OCI-LY1 (cell line): ENCODE data around the gene HIP1R.

Source experiments
- H2AFZ ChIP-seq: fragments of 200-600 bp; sonication (generic), shearing (Covaris generic); 2 replicates; pipeline ENCODE4 v1.6.0; 2014; ENCODE audit warnings: antibody characterized with exemption, mild to moderate bottlenecking, low read length
- H3F3A ChIP-seq: fragments of 200-600 bp; sonication (generic), shearing (Covaris generic); 2 replicates; pipeline ENCODE4 v1.6.0; 2014; ENCODE audit warnings: mild to moderate bottlenecking, antibody characterized with exemption, low read length, moderate library complexity; ENCODE audit not compliant: insufficient read depth
- H3K27ac ChIP-seq: fragments of 200-600 bp; sonication (generic); 2 replicates; pipeline ENCODE4 v1.5.1; 2014; ENCODE audit warnings: low read length, mixed run types, mild to moderate bottlenecking, low read depth; ENCODE audit not compliant: poor library complexity, severe bottlenecking
- H3K27me3 ChIP-seq: fragments of 200-600 bp; sonication (generic); 2 replicates; pipeline ENCODE4 v1.6.0; 2014; ENCODE audit warnings: antibody characterized with exemption, mild to moderate bottlenecking, low read length, moderate library complexity; ENCODE audit not compliant: insufficient read depth
- H3K36me3 ChIP-seq: fragments of 200-600 bp; sonication (generic); 2 replicates; pipeline ENCODE4 v1.6.1; 2014; ENCODE audit warnings: mild to moderate bottlenecking, antibody characterized with exemption, low read length, moderate library complexity, mixed read lengths; ENCODE audit not compliant: insufficient read depth
- H3K4me1 ChIP-seq: fragments of 200-600 bp; sonication (generic); 2 replicates; pipeline ENCODE4 v1.5.1; 2014; ENCODE audit warnings: mild to moderate bottlenecking, low read length, moderate library complexity; ENCODE audit not compliant: insufficient read depth, severe bottlenecking
- H3K4me2 ChIP-seq: fragments of 200-600 bp; sonication (generic), shearing (Covaris generic); 2 replicates; pipeline ENCODE4 v1.6.1; 2014; ENCODE audit warnings: low read length
- H3K4me3 ChIP-seq: fragments of 200-600 bp; sonication (generic); 2 replicates; pipeline ENCODE4 v1.5.1; 2014; ENCODE audit warnings: low read length, low read depth, mild to moderate bottlenecking, mixed read lengths; ENCODE audit not compliant: poor library complexity, severe bottlenecking
- H3K79me2 ChIP-seq: fragments of 200-600 bp; shearing (Covaris generic); 2 replicates; pipeline ENCODE4 v1.6.1; 2016; ENCODE audit warnings: mixed run types, low read length, mixed read lengths; ENCODE audit not compliant: insufficient read depth
- H3K9ac ChIP-seq: fragments of 200-600 bp; sonication (generic), shearing (Covaris generic); 2 replicates; pipeline ENCODE4 v1.6.1; 2014; ENCODE audit warnings: mild to moderate bottlenecking, low read length, mixed read lengths
- H3K9me2 ChIP-seq: fragments of 200-600 bp; sonication (generic), shearing (Covaris generic); 2 replicates; pipeline ENCODE4 v1.6.1; 2014; ENCODE audit warnings: low read depth, mild to moderate bottlenecking, low read length, mixed read lengths
- H3K9me3 ChIP-seq: fragments of 200-600 bp; shearing (Covaris generic); 2 replicates; pipeline ENCODE4 v1.6.1; 2014; ENCODE audit warnings: low read length, mixed read lengths
- H4K20me1 ChIP-seq: fragments of 200-600 bp; sonication (generic), shearing (Covaris generic); 2 replicates; pipeline ENCODE4 v1.6.0; 2016; ENCODE audit warnings: mild to moderate bottlenecking, low read length; ENCODE audit not compliant: insufficient read depth
- EZH2 ChIP-seq: fragments of 200-600 bp; sonication (generic), shearing (Covaris generic); IDR thresholded peaks from 2 replicates; pipeline ENCODE4 v1.8.0; 2017; ENCODE audit warnings: borderline replicate concordance, mixed run types, mild to moderate bottlenecking, antibody characterized with exemption, low read length, moderate library complexity, mixed read lengths
- TF ChIP-seq, protein P1 (sequence below): fragments of 200-600 bp; sonication (generic), shearing (Covaris generic); IDR thresholded peaks from 2 replicates; pipeline ENCODE4 v1.5.1; 2017; ENCODE audit warnings: mild to moderate bottlenecking, antibody characterized with exemption, low read length, moderate library complexity, mixed read lengths

HIP1R gene

GRCh38 chr12:122866950-122867607 lies 31.8 kb downstream of the HIP1R start:
- no peak overlapping the region for H3K9ac ChIP-seq
- no peak overlapping the region for H2AFZ ChIP-seq
- no peaks in the 10 kb centered on the region for H4K20me1 ChIP-seq
- no peaks in the 10 kb centered on the region for H3K79me2 ChIP-seq
- no peaks in the 10 kb centered on the region for H3K9me3 ChIP-seq
- peaks cover 14% of the 10 kb centered on the region; the same call in 1 of the 2 replicates for H3K27me3 ChIP-seq
- H3K4me3 ChIP-seq: no peak overlapping the region
- TF ChIP-seq EZH2: no peak
- TF ChIP-seq, protein P1, sequence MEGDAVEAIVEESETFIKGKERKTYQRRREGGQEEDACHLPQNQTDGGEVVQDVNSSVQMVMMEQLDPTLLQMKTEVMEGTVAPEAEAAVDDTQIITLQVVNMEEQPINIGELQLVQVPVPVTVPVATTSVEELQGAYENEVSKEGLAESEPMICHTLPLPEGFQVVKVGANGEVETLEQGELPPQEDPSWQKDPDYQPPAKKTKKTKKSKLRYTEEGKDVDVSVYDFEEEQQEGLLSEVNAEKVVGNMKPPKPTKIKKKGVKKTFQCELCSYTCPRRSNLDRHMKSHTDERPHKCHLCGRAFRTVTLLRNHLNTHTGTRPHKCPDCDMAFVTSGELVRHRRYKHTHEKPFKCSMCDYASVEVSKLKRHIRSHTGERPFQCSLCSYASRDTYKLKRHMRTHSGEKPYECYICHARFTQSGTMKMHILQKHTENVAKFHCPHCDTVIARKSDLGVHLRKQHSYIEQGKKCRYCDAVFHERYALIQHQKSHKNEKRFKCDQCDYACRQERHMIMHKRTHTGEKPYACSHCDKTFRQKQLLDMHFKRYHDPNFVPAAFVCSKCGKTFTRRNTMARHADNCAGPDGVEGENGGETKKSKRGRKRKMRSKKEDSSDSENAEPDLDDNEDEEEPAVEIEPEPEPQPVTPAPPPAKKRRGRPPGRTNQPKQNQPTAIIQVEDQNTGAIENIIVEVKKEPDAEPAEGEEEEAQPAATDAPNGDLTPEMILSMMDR: no peak
- no peaks in the 10 kb centered on the region for H3F3A ChIP-seq
- no peaks in the 10 kb centered on the region; the same call in 1 of the 2 replicates for H3K36me3 ChIP-seq
- no peaks in the 10 kb centered on the region for H3K9me2 ChIP-seq
- H3K4me2 ChIP-seq: no peak overlapping the region
- H3K4me1 ChIP-seq: peaks cover 7% of the 10 kb centered on the region
- H3K27ac ChIP-seq: no peak overlapping the region

DNA sequence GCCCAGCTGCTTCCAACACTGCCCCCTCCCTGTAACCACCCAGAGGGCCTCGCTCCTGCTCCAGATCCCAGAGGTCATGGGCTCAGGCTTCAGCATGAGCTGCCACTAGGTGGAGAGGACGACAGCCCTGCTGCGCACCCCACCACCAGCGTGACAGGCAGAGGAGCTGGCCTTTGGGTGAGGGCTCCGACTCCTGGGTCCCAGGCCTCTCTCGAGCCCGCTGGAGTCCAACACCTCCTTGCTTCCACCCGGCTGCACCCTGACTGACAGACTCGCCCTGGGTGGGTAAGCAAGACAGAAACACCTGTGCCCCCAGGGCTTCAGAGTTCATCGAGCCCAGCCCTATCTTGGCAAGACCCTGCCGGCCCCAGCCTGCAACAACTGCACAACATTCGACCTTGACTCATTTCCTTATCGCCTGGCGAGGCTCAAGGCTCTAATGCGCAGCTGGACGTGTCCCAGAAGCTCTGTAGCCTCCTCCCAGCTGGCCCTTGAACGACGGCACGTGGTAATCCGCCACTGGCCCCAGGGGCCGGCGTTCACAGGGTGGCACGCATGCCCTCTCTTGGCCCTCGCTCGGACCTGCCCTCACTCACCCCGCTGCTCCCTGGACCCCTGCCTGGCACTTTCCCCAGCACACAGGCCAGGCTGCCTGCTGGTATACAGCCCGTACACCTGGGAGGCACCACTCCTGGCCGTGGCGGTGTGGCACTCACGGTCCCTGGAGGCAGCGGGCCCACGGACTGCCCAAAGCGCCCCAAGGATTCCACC lies 32.6 kb downstream of the HIP1R start:
- Histone ChIP-seq H3F3A (no peaks in the 10 kb centered on the region), H3K9me3 (no peaks in the 10 kb centered on the region), H3K9ac (no peak overlapping the region), H3K27ac (no peak overlapping the region), H3K4me1 (peaks cover 9% of the 10 kb centered on the region), H3K4me3 (no peak overlapping the region), H3K27me3 (peaks cover 18% of the 10 kb centered on the region; the same call in 1 of the 2 replicates), H2AFZ (no peak overlapping the region), H3K79me2 (no peaks in the 10 kb centered on the region), H4K20me1 (no peaks in the 10 kb centered on the region), H3K9me2 (no peaks in the 10 kb centered on the region), H3K36me3 (no peaks in the 10 kb centered on the region; the same call in 1 of the 2 replicates), H3K4me2 (no peak overlapping the region)
- TF ChIP-seq, protein P1: peak; percentile 33; the same call in 1 of the 2 replicates
- no peak for TF ChIP-seq EZH2

- Histone ChIP-seq H3K27me3 (peaks cover 23% of the 10 kb centered on the region; the same call in 1 of the 2 replicates), H3F3A (no peaks in the 10 kb centered on the region), H3K4me2 (no peak overlapping the region), H3K9me3 (no peaks in the 10 kb centered on the region), H3K4me3 (no peak overlapping the region), H2AFZ (no peak overlapping the region), H3K9ac (no peak overlapping the region), H3K79me2 (no peaks in the 10 kb centered on the region), H3K4me1 (peaks cover 9% of the 10 kb centered on the region), H3K36me3 (no peaks in the 10 kb centered on the region; the same call in 1 of the 2 replicates), H3K27ac (no peak overlapping the region), H3K9me2 (no peaks in the 10 kb centered on the region), H4K20me1 (no peaks in the 10 kb centered on the region)
- TF ChIP-seq, protein P1: no peak
Measured at GRCh38 chr12:122868471-122869177, 33.4 kb downstream of the HIP1R start.
